HPDE6-E6E7 (cell line): ENCODE results near the gene EPC1.
"Not testable (repeated sequence)": the region's sequence is repeated elsewhere in the genome, so short reads cannot be mapped to it uniquely, and the experiment has no call there.

Experiments used
- DNase-seq: peaks from one replicate; pipeline ENCODE4 v3.0.0; 2011; ENCODE audit warnings: missing footprints; ENCODE audit errors: extremely low spot score

EPC1 gene

GRCh38 chr10:32279795-32280194, 67.2 kb downstream of the EPC1 start:
- DNase-seq, result no peak

GRCh38 chr10:32273336-32273735, 73.6 kb downstream of the EPC1 start:
- DNase-seq, result no peak

- DNase-seq, result no peak
Observed at GRCh38 chr10:32271617-32272016, 75.3 kb downstream of the EPC1 start.

GRCh38 chr10:32269343-32270100, 77.4 kb downstream of the EPC1 start:
- DNase-seq, result no peak

- no peak for DNase-seq
Observed at GRCh38 chr10:32268788-32269187, 78.2 kb downstream of the EPC1 start.

GRCh38 chr10:32266979-32267378, 80.0 kb downstream of the EPC1 start:
- DNase-seq, result no peak

GRCh38 chr10:32266566-32266965, 80.4 kb downstream of the EPC1 start:
- no peak for DNase-seq

- DNase-seq, result no peak
Observed at GRCh38 chr10:32265756-32266155, 81.2 kb downstream of the EPC1 start.

- DNase-seq, result no peak
Observed at GRCh38 chr10:32263300-32263699, 83.7 kb downstream of the EPC1 start.

GRCh38 chr10:32259551-32259950, 87.4 kb downstream of the EPC1 start:
- no peak for DNase-seq

- no peak for DNase-seq
Observed at GRCh38 chr10:32256613-32257437, 90.1 kb downstream of the EPC1 start.

- DNase-seq, result no peak
Observed at GRCh38 chr10:32253821-32254220, 93.1 kb downstream of the EPC1 start.

GRCh38 chr10:32253276-32253675, 93.7 kb downstream of the EPC1 start:
- peak; percentile 57 for DNase-seq

GRCh38 chr10:32250489-32250888, 96.5 kb downstream of the EPC1 start:
- DNase-seq, result not testable (repeated sequence)

GRCh38 chr10:32246685-32247084, 100.3 kb downstream of the EPC1 start:
- DNase-seq, result no peak

GRCh38 chr10:32245760-32246159, 101.2 kb downstream of the EPC1 start:
- DNase-seq, result no peak

GRCh38 chr10:32244421-32245207, 102.3 kb downstream of the EPC1 start:
- no peak for DNase-seq

- DNase-seq, result no peak
Observed at GRCh38 chr10:32244011-32244410, 102.9 kb downstream of the EPC1 start.

GRCh38 chr10:32241946-32242345, 105.0 kb downstream of the EPC1 start:
- no peak for DNase-seq

GRCh38 chr10:32240471-32240870, 106.5 kb downstream of the EPC1 start:
- DNase-seq, result no peak

GRCh38 chr10:32239769-32240168, 107.2 kb downstream of the EPC1 start:
- DNase-seq, result no peak

- DNase-seq, result no peak
Observed at GRCh38 chr10:32237644-32238345, 109.2 kb downstream of the EPC1 start.
